Right lobe of liver (tissue), 6 donors: ENCODE results near the gene PASK. TPM values are rescaled to one million over a fixed set of nuclear protein-coding genes. Genes with fewer than 3 reads are reported as not detected.
A peak's percentile ranks its signal among the peaks of the same experiment; 100 is the strongest.
"Not testable (repeated sequence)": the region's sequence is repeated elsewhere in the genome, so short reads cannot be mapped to it uniquely, and the experiment has no call there.

Source experiments
- ATAC-seq, 4 donors: fragments of 200-7000 bp; cut with Tn5 transposase; one replicate each; pipeline ENCODE4 v1.9.1; 2020; ENCODE audit warnings: mild to moderate bottlenecking in 4 of 4, moderate library complexity in 4 of 4
- DNase-seq, 3 donors: peaks; one replicate each; pipeline ENCODE4 v3.0.0-alpha.2; 2020
- H3K27ac ChIP-seq, 3 donors: fragments of 200-600 bp; one replicate each; pipeline ENCODE4 v1.8.0; 2022
- H3K27me3 ChIP-seq, 2 donors: fragments of 200-600 bp; one replicate each; pipeline ENCODE4 v1.8.0; 2022
- H3K36me3 ChIP-seq, 4 donors: fragments of 200-600 bp; sonication (generic) in 1 of 4; one replicate each; pipeline versions ENCODE4 v1.5.1 to v1.8.0; 2017 to 2022; ENCODE audit warnings: control low read depth in 1 of 4
- H3K4me1 ChIP-seq, 4 donors: fragments of 200-600 bp; sonication (generic) in 1 of 4; one replicate each; pipeline versions ENCODE4 v1.5.1 to v1.8.0; 2017 to 2022; ENCODE audit warnings: control low read depth in 1 of 4
- H3K4me3 ChIP-seq, 3 donors: fragments of 200-600 bp; one replicate each; pipeline ENCODE4 v1.8.0; 2022
- H3K9me3 ChIP-seq, 4 donors: fragments of 200-600 bp; sonication (generic) in 1 of 4; one replicate each; pipeline versions ENCODE4 v1.5.1 to v1.8.0; 2017 to 2022; ENCODE audit warnings: control low read depth in 1 of 4
- POLR2A ChIP-seq: fragments of 450-650 bp; IDR thresholded peaks from one replicate; pipeline ENCODE4 v1.6.1; 2017; ENCODE audit warnings: antibody characterized with exemption, mild to moderate bottlenecking
- WGBS: methylation state at CpG from one replicate; pipeline ENCODE4 v1.1.6; 2018; ENCODE audit warnings: low coverage, low lambda C conversion rate; ENCODE audit not compliant: insufficient coverage; ENCODE audit errors: missing lambda C conversion rate; 5-methylcytosine and 5-hydroxymethylcytosine counted together
- intact Hi-C, 2 donors: fragments of 100-400 bp; cut with DNase I; formaldehyde crosslinking; loops; one replicate each; pipeline versions ENCODE4 v1.11.2 to v1.14.1; 2022
- long read RNA-seq: library from polyadenylated mRNA; unstranded; transcript quantifications from one replicate; pipeline ENCODE4 v2.0.0, GENCODE V29; 2019
- total RNA-seq, 6 experiments: library from RNA; depleted of rRNA in 2 of 6; stranded (reverse); fragments of >200 nt in 2 of 6; fragmentation: NEBNext Ultra II Directional in 3 of 6; extraction: Animal tissue kit (Norgen Biotek cat#: 25700) in 3 of 6; gene quantifications; one replicate each; pipeline versions ENCODE4 v1.1.0 to v1.2.4, GENCODE V29; 2016 to 2023
- TF ChIP-seq, protein P1 (sequence below), 4 donors: fragments of 200-600 bp in 3 of 4; fragments of 450-650 bp in 1 of 4; IDR thresholded peaks; one replicate each; pipeline versions ENCODE4 v1.5.1 to v1.8.0; 2016 to 2022; ENCODE audit warnings: antibody characterized with exemption in 4 of 4, mild to moderate bottlenecking in 2 of 4
- donor health status: DM: no; HTN: yes; CAD: no.
- donor health status: DM: no; HTN: no; CAD: no.
- donor health status: DM: no; HTN: no; CAD: no.
- donor health status: DM: no; HTN: yes; CAD: no.
- donor health status: DM: no; HTN: yes; CAD: no.

PASK gene
- 1 to 10 TPM; 2.0 to 4.2 (median 3.4) TPM for total RNA-seq
- long read RNA-seq, result 0 reads

DNA sequence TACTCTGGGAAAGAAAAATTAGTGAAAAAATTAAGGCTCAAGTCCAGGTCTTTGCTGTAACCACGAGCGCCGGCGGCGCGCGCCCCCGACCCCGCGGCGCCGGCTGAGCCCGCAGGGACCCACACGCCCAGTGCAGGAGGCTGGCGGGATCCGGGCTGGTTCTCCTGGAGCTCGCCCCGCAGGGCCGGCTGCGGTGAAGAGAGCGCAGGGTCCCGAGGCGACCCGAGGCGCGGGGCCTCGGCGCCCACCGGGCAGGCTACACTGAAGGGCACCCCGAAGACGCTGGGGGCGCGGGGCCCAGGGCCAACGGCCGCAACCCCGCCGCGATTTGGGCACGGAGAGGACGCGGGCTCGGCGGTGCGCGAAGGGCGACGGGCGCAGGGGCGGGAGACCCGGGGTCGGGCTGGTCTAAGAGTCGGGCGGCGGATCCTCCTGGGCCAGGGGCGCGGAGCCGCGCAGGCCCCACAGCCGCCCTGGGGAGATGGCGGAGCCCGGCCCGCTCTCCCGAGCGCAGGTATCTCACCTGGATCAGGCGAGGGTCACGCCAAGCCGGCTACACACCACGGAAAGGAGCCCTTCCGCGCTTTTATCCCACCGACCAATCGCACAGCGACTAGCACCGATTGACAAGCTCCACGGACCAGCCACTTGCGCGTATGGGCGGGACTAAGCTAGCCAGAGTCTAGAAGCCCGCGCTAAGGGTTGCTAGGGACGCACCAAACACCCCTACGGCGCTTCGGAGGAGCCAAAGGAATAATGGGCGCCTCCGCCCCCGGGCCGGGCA lies at the start of gene PASK:
Gene PASK, minus strand, starts transcription at position 582 of the 784 bp plus-strand sequence. CDS start 6,440 bp downstream, outside the sequence.
- no peak for TF ChIP-seq POLR2A
- TF ChIP-seq, protein P1, sequence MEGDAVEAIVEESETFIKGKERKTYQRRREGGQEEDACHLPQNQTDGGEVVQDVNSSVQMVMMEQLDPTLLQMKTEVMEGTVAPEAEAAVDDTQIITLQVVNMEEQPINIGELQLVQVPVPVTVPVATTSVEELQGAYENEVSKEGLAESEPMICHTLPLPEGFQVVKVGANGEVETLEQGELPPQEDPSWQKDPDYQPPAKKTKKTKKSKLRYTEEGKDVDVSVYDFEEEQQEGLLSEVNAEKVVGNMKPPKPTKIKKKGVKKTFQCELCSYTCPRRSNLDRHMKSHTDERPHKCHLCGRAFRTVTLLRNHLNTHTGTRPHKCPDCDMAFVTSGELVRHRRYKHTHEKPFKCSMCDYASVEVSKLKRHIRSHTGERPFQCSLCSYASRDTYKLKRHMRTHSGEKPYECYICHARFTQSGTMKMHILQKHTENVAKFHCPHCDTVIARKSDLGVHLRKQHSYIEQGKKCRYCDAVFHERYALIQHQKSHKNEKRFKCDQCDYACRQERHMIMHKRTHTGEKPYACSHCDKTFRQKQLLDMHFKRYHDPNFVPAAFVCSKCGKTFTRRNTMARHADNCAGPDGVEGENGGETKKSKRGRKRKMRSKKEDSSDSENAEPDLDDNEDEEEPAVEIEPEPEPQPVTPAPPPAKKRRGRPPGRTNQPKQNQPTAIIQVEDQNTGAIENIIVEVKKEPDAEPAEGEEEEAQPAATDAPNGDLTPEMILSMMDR (IDR thresholded peaks at IDR 0.05), result no peak
- Histone ChIP-seq H3K27me3 (no peaks in the 10 kb centered on the region), H3K9me3 (no peaks in the 10 kb centered on the region), H3K4me3 (peak within 1 kb of the TSS; percentile 92 to 99 (median 94)), H3K27ac (peak within 1 kb of the TSS in 1 of 3 donors; percentile 49), H3K36me3 (no peaks in the 10 kb centered on the region), H3K4me1 (peaks cover 0 to 14% (median 2%) of the 10 kb centered on the region in 4 donors)
- ATAC-seq, result peak; percentile 88 to 93 (median 91)
- intact Hi-C loops, result no loop called here
- DNase-seq, result peak; percentile 94 to 97 (median 97)
- WGBS, result 0% methylated on average over 13 of the region's 88 CpGs

DNA sequence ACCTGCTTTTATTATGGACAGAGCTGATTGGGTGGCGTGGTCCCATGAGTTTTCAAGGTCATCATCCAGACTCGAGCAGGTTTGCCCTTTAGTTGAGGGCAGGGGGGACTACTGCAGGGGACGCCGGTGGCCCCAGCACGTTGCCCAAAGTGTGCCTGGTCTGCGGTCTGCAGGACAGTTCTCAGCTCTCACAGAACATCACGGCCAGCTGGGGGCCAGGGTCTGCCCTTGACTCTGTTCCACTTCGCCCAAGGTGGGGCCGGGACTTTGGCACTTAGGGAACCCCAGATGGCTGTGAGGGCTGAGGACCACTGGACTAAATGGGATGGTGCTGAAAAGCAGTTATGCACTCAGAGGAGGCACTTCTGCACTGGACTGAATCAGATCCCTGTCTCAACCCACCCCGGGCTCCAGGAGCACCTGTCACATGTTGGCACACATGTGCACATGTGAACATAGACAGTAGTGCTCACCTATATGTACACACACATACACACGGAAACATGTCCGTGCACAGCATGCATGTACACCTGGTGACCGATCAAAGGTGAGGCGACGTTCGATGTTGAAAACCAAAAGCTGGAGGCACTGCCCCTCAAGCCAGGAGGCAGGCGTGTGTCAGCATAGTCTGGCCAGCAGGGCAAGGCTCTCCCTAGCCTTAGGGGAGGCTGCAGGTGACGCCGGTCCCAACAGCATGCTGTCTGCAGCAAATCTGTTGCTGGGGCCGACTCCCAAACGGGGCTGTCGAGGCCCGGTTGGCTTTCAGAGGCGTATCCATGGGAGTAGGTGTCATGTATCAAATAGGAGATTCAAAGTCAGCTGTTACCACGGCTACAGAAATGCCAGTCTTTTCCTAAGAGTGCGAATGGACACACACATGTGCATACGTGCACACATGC lies 49.4 kb upstream of the PASK start:
- no peak overlapping the region for H3K4me3 ChIP-seq
- TF ChIP-seq POLR2A, result no peak
- no peaks in the 10 kb centered on the region for H3K4me1 ChIP-seq
- ATAC-seq, result no peak
- no peaks in the 10 kb centered on the region for H3K9me3 ChIP-seq
- intact Hi-C loops, result no loop called here
- no peak overlapping the region for H3K27ac ChIP-seq
- 50% methylated on average over 2 of the region's 27 CpGs for WGBS
- no peaks in the 10 kb centered on the region for H3K36me3 ChIP-seq
- no peaks in the 10 kb centered on the region for H3K27me3 ChIP-seq
- DNase-seq, result no peak

DNA sequence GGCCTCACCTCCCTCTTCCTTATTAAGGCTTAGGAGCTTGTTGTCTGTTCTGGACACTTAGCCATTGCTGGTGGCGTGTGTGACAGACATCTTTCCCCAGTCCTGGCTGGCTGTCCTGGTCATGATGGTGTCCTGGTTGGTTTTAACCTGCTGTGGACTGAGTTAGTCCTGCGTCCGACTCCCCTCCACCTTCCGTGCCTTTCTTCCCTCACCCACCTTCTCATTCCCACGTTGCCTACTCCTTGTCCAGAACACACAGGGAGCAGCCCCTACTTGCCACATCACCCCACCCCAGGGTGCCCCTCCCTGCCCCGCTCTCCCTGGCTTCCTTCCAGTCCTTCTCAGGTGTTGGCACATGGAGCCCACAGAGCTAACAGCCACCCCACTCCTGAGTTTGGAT lies 48.7 kb upstream of the PASK start:
- no peak overlapping the region for H3K4me3 ChIP-seq
- H3K36me3 ChIP-seq, result no peaks in the 10 kb centered on the region
- TF ChIP-seq POLR2A, result no peak
- TF ChIP-seq, protein P1 (IDR thresholded peaks at IDR 0.05), result no peak
- intact Hi-C loops, result no loop called here
- H3K9me3 ChIP-seq, result no peaks in the 10 kb centered on the region
- WGBS, result 84% methylated on average over 5 of the region's 6 CpGs
- no peaks in the 10 kb centered on the region for H3K4me1 ChIP-seq
- H3K27ac ChIP-seq, result no peak overlapping the region
- DNase-seq (no peak), ATAC-seq (no peak)
- H3K27me3 ChIP-seq, result no peaks in the 10 kb centered on the region

DNA sequence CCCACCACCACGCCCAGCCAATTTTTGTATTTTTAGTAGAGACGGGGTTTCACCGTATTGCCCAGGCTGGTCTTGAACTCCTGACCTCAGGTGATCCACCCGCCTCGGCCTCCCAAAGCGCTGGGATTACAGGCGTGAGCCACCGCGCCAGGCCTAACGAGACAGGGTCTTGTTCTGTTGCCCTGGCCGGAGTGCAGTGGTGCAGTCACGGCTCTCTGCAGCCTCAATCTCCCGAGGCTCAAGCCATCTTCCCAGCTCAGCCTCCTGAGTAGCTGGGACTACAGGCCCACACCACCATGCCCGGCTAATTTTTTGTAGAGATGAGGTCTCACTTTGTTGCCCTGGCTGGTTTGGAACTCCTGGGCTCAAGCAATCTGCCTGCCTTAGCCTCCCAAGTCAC lies 48.0 kb upstream of the PASK start:
- H3K4me1 ChIP-seq, intact Hi-C loops, H3K9me3 ChIP-seq, H3K36me3 ChIP-seq, DNase-seq, ATAC-seq, H3K4me3 ChIP-seq, H3K27me3 ChIP-seq, H3K27ac ChIP-seq: not testable (repeated sequence)
- 88% methylated on average over 5 of the region's 14 CpGs for WGBS

DNA sequence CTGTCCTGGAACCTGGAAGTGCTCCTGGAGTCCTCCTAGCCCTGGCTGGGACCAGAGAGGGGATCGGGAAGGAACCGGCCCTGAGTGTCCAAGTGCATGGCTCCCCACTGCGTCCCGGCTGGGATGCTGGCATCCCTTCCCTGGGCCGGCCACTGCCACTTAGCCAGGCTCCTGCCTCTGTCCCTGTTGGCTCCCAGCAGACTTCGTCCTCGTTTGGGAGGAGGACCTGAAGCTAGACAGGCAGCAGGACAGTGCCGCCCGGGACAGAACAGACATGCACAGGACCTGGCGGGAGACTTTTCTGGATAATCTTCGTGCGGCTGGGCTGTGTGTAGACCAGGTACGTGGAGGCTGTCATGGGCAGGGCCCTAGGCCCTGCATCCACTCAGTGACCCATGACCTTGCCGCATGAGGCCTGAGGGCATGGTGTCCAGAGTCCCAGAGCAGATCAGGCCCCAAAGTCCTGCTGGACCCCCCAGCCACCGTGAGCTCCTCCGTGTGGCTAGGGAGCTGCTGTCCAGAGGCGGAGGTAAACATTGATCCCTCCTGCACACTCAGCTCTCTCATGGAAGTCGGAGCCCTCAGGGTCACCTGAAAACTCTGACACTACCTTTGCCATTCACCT lies 46.3 kb upstream of the PASK start:
- Histone ChIP-seq H3K9me3 (no peaks in the 10 kb centered on the region), H3K4me1 (no peaks in the 10 kb centered on the region), H3K36me3 (no peaks in the 10 kb centered on the region), H3K27ac (no peak overlapping the region), H3K27me3 (no peaks in the 10 kb centered on the region), H3K4me3 (no peak overlapping the region)
- intact Hi-C loops, result no loop called here
- DNase-seq, result peak in 1 of 3 donors; percentile 40
- peak in 2 of 4 donors; percentile 4 to 14 for ATAC-seq
- TF ChIP-seq, protein P1 (IDR thresholded peaks at IDR 0.05), result no peak
- no peak for TF ChIP-seq POLR2A
- 33% methylated on average over 1 of the region's 18 CpGs for WGBS
